Kidney (tissue), 14 donors: ENCODE results near the gene DOK6. TPM values are rescaled to one million over a fixed set of nuclear protein-coding genes. Genes with fewer than 3 reads are reported as not detected.

Experiments
- DNase-seq, 5 donors: peaks; one replicate each; pipeline ENCODE4 v3.0.0-alpha.2; 2013 to 2020
- FAIRE-seq: peaks from 2 replicates; lab custom pipeline; 2012; peaks lifted over from hg19 to GRCh38; lab: Jason Lieb, UNC
- H3K27ac ChIP-seq, 2 donors: one replicate each; pipeline ENCODE4 v1.7.0; 2013; ENCODE audit warnings: low read depth in 2 of 2, low read length in 2 of 2, inconsistent platforms in 1 of 2
- H3K27me3 ChIP-seq: one replicate; pipeline ENCODE4 v1.7.1; 2013; ENCODE audit warnings: low read length, inconsistent platforms; ENCODE audit not compliant: control insufficient read depth, insufficient read depth
- H3K36me3 ChIP-seq, 3 donors: one replicate each; pipeline versions ENCODE4 v1.7.0 to v1.7.1; 2013; ENCODE audit warnings: low read length in 3 of 3, control low read depth in 1 of 3, inconsistent platforms in 1 of 3; ENCODE audit not compliant: insufficient read depth in 3 of 3, control insufficient read depth in 2 of 3
- H3K4me1 ChIP-seq, 3 donors: one replicate each; pipeline versions ENCODE4 v1.7.0 to v1.7.1; 2013; ENCODE audit warnings: low read length in 3 of 3, inconsistent platforms in 1 of 3, low read depth in 1 of 3; ENCODE audit not compliant: control insufficient read depth in 2 of 3, insufficient read depth in 2 of 3
- H3K4me3 ChIP-seq, 3 donors: one replicate each; pipeline versions ENCODE4 v1.7.0 to v1.8.1; 2013; ENCODE audit warnings: low read length in 3 of 3, control low read depth in 1 of 3, inconsistent platforms in 1 of 3
- H3K9ac ChIP-seq, 3 donors: one replicate each; pipeline versions ENCODE4 v1.7.0 to v1.7.1; 2013; ENCODE audit warnings: low read length in 3 of 3, control low read depth in 1 of 3, inconsistent platforms in 1 of 3
- H3K9me3 ChIP-seq, 3 donors: one replicate each; pipeline versions ENCODE4 v1.7.0 to v1.7.1; 2013; ENCODE audit warnings: low read length in 3 of 3, control low read depth in 1 of 3, inconsistent platforms in 1 of 3; ENCODE audit not compliant: control insufficient read depth in 2 of 3, insufficient read depth in 1 of 3
- CTCF ChIP-seq: IDR thresholded peaks from 3 replicates; pipeline ENCODE4 v1.5.1; 2012; ENCODE audit warnings: mild to moderate bottlenecking, moderate library complexity, borderline replicate concordance; ENCODE audit not compliant: insufficient read depth; ENCODE audit errors: extremely low read depth
- intact Hi-C: fragments of 100-400 bp; cut with DNase I; formaldehyde crosslinking; loops from one replicate; pipeline ENCODE4 v1.11.1; 2022
- polyA plus RNA-seq: library from polyadenylated mRNA; stranded (reverse); fragments of 350-450 nt; fragmentation: Illumina TruSeq; extraction: RNeasy Lipid Tissue Mini Kit (QIAGEN cat#74804); gene quantifications from one replicate; pipeline ENCODE4 v1.2.3, GENCODE V29; 2014; ENCODE audit warnings: low read depth, low replicate concordance; ENCODE audit not compliant: insufficient read depth
- total RNA-seq: library from RNA; stranded (reverse); fragmentation: NEBNext Ultra II Directional; extraction: Animal tissue kit (Norgen Biotek cat#: 25700); gene quantifications from one replicate; pipeline ENCODE4 v1.2.1, GENCODE V29; 2021
- donor health status: control.
- donor health status: control.
- donor health status: control.
- donor health status: control.
- donor health status: control.
- donor health status: DM: yes; HTN: yes; CAD: no.
- donor health status: Normal renal cell carcinoma (clear cell type).

Gene DOK6
- total and polyA plus RNA-seq, 2 donors from 2014 or later: 3.8 to 4.6 TPM

GRCh38 chr18:69599377-69599776 is 198.7 kb downstream of the DOK6 start:
- TF ChIP-seq CTCF: no peak
- H3K4me3 ChIP-seq: no peak overlapping the region
- FAIRE-seq (no peak), DNase-seq (no peak)
- H3K9me3 ChIP-seq: peaks cover 0 to 9% (median 0%) of the 10 kb centered on the region in 3 donors
- H3K36me3 ChIP-seq: no peaks in the 10 kb centered on the region
- H3K27me3 ChIP-seq: no peaks in the 10 kb centered on the region
- H3K27ac ChIP-seq: no peak overlapping the region
- H3K9ac ChIP-seq: no peak overlapping the region
- intact Hi-C loops: no loop called here
- no peaks in the 10 kb centered on the region for H3K4me1 ChIP-seq

GRCh38 chr18:69612242-69612641 is 211.6 kb downstream of the DOK6 start:
- no peak for DNase-seq
- no peaks in the 10 kb centered on the region for H3K27me3 ChIP-seq

DNA sequence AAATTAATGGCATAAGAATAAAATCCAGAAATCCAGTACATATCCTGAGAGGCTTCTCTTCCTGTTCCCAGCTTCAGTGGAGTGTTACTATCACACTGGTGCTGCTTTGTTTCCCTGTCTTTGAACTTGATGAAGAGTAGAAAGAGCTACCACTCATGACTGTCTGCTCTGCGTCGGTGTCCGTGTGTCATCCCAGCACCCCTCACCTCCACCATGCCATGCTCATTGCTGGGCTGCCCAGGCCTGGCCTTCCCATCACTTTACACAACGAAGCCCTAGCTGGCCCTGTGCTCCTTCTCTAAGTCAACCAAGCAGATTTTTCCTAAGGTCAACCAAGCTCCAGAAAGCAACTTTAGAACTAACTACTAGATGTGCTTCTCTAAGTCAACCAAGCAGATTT is 215.4 kb downstream of the DOK6 start:
- Histone ChIP-seq H3K4me3 (no peak overlapping the region), H3K9me3 (no peaks in the 10 kb centered on the region), H3K36me3 (no peaks in the 10 kb centered on the region), H3K4me1 (no peaks in the 10 kb centered on the region), H3K9ac (no peak overlapping the region), H3K27me3 (no peaks in the 10 kb centered on the region), H3K27ac (no peak overlapping the region)
- DNase-seq: no peak
- intact Hi-C loops: no loop called here
- FAIRE-seq: no peak
- TF ChIP-seq CTCF: no peak

More at GRCh38 chr18:69612242-69612641, 211.6 kb downstream of the DOK6 start:
- Histone ChIP-seq H3K27ac (no peak overlapping the region), H3K4me1 (no peaks in the 10 kb centered on the region), H3K9me3 (no peaks in the 10 kb centered on the region), H3K36me3 (no peaks in the 10 kb centered on the region), H3K4me3 (no peak overlapping the region), H3K9ac (no peak overlapping the region)
- FAIRE-seq: no peak
- intact Hi-C loops: no loop called here
- TF ChIP-seq CTCF: no peak

- FAIRE-seq: no peak
- TF ChIP-seq CTCF: no peak
- intact Hi-C loops: no loop called here
Measured at GRCh38 chr18:69617408-69617807, 216.7 kb downstream of the DOK6 start.

More at GRCh38 chr18:69617408-69617807, 216.7 kb downstream of the DOK6 start:
- H3K27ac ChIP-seq: no peak overlapping the region
- H3K4me1 ChIP-seq: no peaks in the 10 kb centered on the region
- no peaks in the 10 kb centered on the region for H3K27me3 ChIP-seq
- no peak overlapping the region for H3K4me3 ChIP-seq
- no peak overlapping the region for H3K9ac ChIP-seq
- DNase-seq: no peak
- H3K36me3 ChIP-seq: no peaks in the 10 kb centered on the region
- H3K9me3 ChIP-seq: no peaks in the 10 kb centered on the region
